Thyroid gland (tissue), 4 donors: ENCODE measurements around the gene ERG. TPM values are rescaled to one million over a fixed set of nuclear protein-coding genes. Genes with fewer than 3 reads are reported as not detected.

ENCODE experiments used
- DNase-seq, 2 donors: peaks; one replicate each; pipeline ENCODE4 v3.0.0-alpha.2; 2019
- H3K27ac ChIP-seq, 3 donors: fragments of 200-600 bp; sonication (generic); 1 replicate in 2 of 3; 2 replicates in 1 of 3; pipeline ENCODE4 v1.5.1; 2016 to 2019; ENCODE audit warnings: mild to moderate bottlenecking in 1 of 3, moderate library complexity in 1 of 3
- H3K27me3 ChIP-seq: fragments of 200-600 bp; sonication (generic); one replicate; pipeline ENCODE4 v1.5.1; 2019
- H3K36me3 ChIP-seq, 2 donors: fragments of 200-600 bp; sonication (generic); one replicate each; pipeline ENCODE4 v1.5.1; 2016 to 2019
- H3K4me1 ChIP-seq, 2 donors: fragments of 200-600 bp; sonication (generic); one replicate each; pipeline ENCODE4 v1.5.1; 2017 to 2019
- H3K4me3 ChIP-seq, 3 donors: fragments of 200-600 bp; sonication (generic); replicated peaks in 1 of 3; 1 replicate in 2 of 3; 2 replicates in 1 of 3; pipeline ENCODE4 v1.5.1; 2016; ENCODE audit warnings: mild to moderate bottlenecking in 1 of 3
- H3K9me3 ChIP-seq: fragments of 200-600 bp; sonication (generic); one replicate; pipeline ENCODE4 v1.5.1; 2017
- CTCF ChIP-seq, 6 experiments: fragments of 200-600 bp in 3 of 6; fragments of 450-650 bp in 3 of 6; sonication (generic) in 3 of 6; IDR thresholded peaks; one replicate each; pipeline ENCODE4 v1.5.1; 2016 to 2019; ENCODE audit warnings: antibody characterized with exemption in 6 of 6, mild to moderate bottlenecking in 2 of 6, inconsistent platforms in 1 of 6, moderate library complexity in 1 of 6
- POLR2A ChIP-seq, 2 donors: fragments of 450-650 bp; IDR thresholded peaks; one replicate each; pipeline ENCODE4 v1.6.1; 2017; ENCODE audit warnings: antibody characterized with exemption in 2 of 2, mild to moderate bottlenecking in 2 of 2, moderate library complexity in 1 of 2
- WGBS, 2 donors: methylation state at CpG; one replicate each; pipeline ENCODE4 v1.1.5; 2017; 5-methylcytosine and 5-hydroxymethylcytosine counted together
- intact Hi-C: fragments of 100-400 bp; cut with DNase I; formaldehyde crosslinking; loops from one replicate; pipeline ENCODE4 v1.15.1; 2023
- total RNA-seq, 4 donors: library from RNA; depleted of rRNA; stranded (reverse); fragments of >200 nt; gene quantifications; one replicate each; pipeline ENCODE4 v1.2.3, GENCODE V29; 2016

The ERG gene
- total RNA-seq, 4 donors from 2014 or later: 9.9 to 25.1 (median 18.2) TPM

- H3K4me1 ChIP-seq: peaks cover 0 to 20% of the 10 kb centered on the region in 2 donors
- WGBS, 2 donors: 7 to 9% methylated on average over 19 to 20 of the region's 20 CpGs
- H3K36me3 ChIP-seq: no peaks in the 10 kb centered on the region
- intact Hi-C loops: loop anchor here (2.0 to 10.0 kb wide), 3 partner anchors 139 to 641 kb away; no protein-coding TSS in a partner anchor
- no peak overlapping the region for H3K27ac ChIP-seq
- no peaks in the 10 kb centered on the region for H3K27me3 ChIP-seq
- peak; percentile 78 to 86 for DNase-seq
- H3K9me3 ChIP-seq: no peaks in the 10 kb centered on the region
- no peak overlapping the region for H3K4me3 ChIP-seq
- TF ChIP-seq CTCF (IDR thresholded peaks at IDR 0.05): peak; percentile 81 to 97 (median 95)
- no peak for TF ChIP-seq POLR2A (IDR thresholded peaks at IDR 0.05)
These were observed 142.1 kb downstream of the ERG start for GRCh38 chr21:38355992-38356781.

GRCh38 chr21:38355353-38355752 is 142.9 kb downstream of the ERG start:
- intact Hi-C loops: loop anchor here (2.0 to 10.0 kb wide), 3 partner anchors 139 to 641 kb away; no protein-coding TSS in a partner anchor
- Histone ChIP-seq H3K4me1 (peaks cover 1 to 29% of the 10 kb centered on the region in 2 donors), H3K27me3 (no peaks in the 10 kb centered on the region), H3K36me3 (no peaks in the 10 kb centered on the region), H3K4me3 (no peak overlapping the region), H3K9me3 (no peaks in the 10 kb centered on the region), H3K27ac (no peak overlapping the region)
- DNase-seq: no peak
- no peak for TF ChIP-seq POLR2A (IDR thresholded peaks at IDR 0.05)
- 97 to 100% methylated on average over 4 of the region's 4 CpGs for WGBS, 2 donors

GRCh38 chr21:38354746-38355145 is 143.5 kb downstream of the ERG start:
- Histone ChIP-seq H3K36me3 (no peaks in the 10 kb centered on the region), H3K27me3 (no peaks in the 10 kb centered on the region), H3K9me3 (no peaks in the 10 kb centered on the region), H3K4me1 (peaks cover 8 to 35% of the 10 kb centered on the region in 2 donors), H3K27ac (no peak overlapping the region), H3K4me3 (no peak overlapping the region)
- WGBS, 2 donors: 76 to 83% methylated on average over 2 of the region's 2 CpGs
- intact Hi-C loops: loop anchor here (2.0 to 10.0 kb wide), 3 partner anchors 138 to 640 kb away; no protein-coding TSS in a partner anchor
- no peak for DNase-seq
- TF ChIP-seq POLR2A (IDR thresholded peaks at IDR 0.05) (no peak), CTCF (IDR thresholded peaks at IDR 0.05) (no peak)

- H3K27me3 ChIP-seq: no peaks in the 10 kb centered on the region
- peaks cover 11 to 37% of the 10 kb centered on the region in 2 donors for H3K4me1 ChIP-seq
- intact Hi-C loops: loop anchor here (2.0 to 10.0 kb wide), 3 partner anchors 137 to 639 kb away; no protein-coding TSS in a partner anchor
- no peak for DNase-seq
- WGBS, 2 donors: 95% methylated on average over 10 of the region's 10 CpGs
- no peak overlapping the region for H3K27ac ChIP-seq
- H3K9me3 ChIP-seq: no peaks in the 10 kb centered on the region
- H3K4me3 ChIP-seq: no peak overlapping the region
- H3K36me3 ChIP-seq: no peaks in the 10 kb centered on the region
- no peak for TF ChIP-seq CTCF (IDR thresholded peaks at IDR 0.05)
- no peak for TF ChIP-seq POLR2A (IDR thresholded peaks at IDR 0.05)
These were observed 144.0 kb downstream of the ERG start for GRCh38 chr21:38354231-38354630.

GRCh38 chr21:38352536-38353219 is 145.6 kb downstream of the ERG start:
- 44 to 45% methylated on average over 6 of the region's 6 CpGs for whole genome bisulfite sequencing, 2 donors
- Histone ChIP-seq H3K27ac (peak overlapping the region; percentile 46 to 94 (median 93)), H3K9me3 (no peaks in the 10 kb centered on the region), H3K4me1 (peaks cover 23 to 50% of the 10 kb centered on the region in 2 donors), H3K27me3 (no peaks in the 10 kb centered on the region), H3K4me3 (no peak overlapping the region), H3K36me3 (no peaks in the 10 kb centered on the region)
- TF ChIP-seq POLR2A (IDR thresholded peaks at IDR 0.05) (no peak), CTCF (IDR thresholded peaks at IDR 0.05) (peak; percentile 43 to 93 (median 84))
- DNase-seq: peak; percentile 78 to 81
- intact Hi-C loops: loop anchor here (10.0 kb wide), 1 partner anchor 638 kb away; no protein-coding TSS in a partner anchor
